H1 (cell line): ENCODE data around the gene ATOH8. TPM values are rescaled to one million over a fixed set of nuclear protein-coding genes. Genes with fewer than 3 reads are reported as not detected.

Experiments
- CTCF ChIA-PET: fragments of 300-600 bp; sonication (Branson Sonifier 250); formaldehyde crosslinking; loops from one replicate; lab custom pipeline; 2021; ENCODE audit not compliant: partially characterized antibody; lab: Charles Lee
- POLR2A ChIA-PET: fragments of 300-600 bp; sonication (Branson Sonifier 250); formaldehyde crosslinking; loops from one replicate; lab custom pipeline; 2021; ENCODE audit warnings: inconsistent platforms; ENCODE audit not compliant: partially characterized antibody; lab: Charles Lee
- DNase-seq, 2 experiments: peaks; one replicate each; pipeline versions ENCODE4 v3.0.0 to v3.0.0-alpha.2; 2010 to 2022; ENCODE audit warnings: low spot score in 2 of 2, low read depth in 1 of 2, mixed read lengths in 1 of 2
- FAIRE-seq: peaks from 2 replicates; lab custom pipeline; 2011; peaks lifted over from hg19 to GRCh38; lab: Jason Lieb, UNC
- H2AFZ ChIP-seq: 2 replicates; pipeline ENCODE4 v1.8.1; 2012; ENCODE audit warnings: low read length, inconsistent platforms
- H2AK5ac ChIP-seq: 2 replicates; pipeline ENCODE4 v1.6.1; 2013; ENCODE audit warnings: low read depth, low read length
- H2BK120ac ChIP-seq: replicated peaks from 2 replicates; pipeline ENCODE3; 2013; ENCODE audit warnings: low read depth, low read length, inconsistent platforms
- H2BK12ac ChIP-seq: 2 replicates; pipeline ENCODE4 v1.6.1; 2013; ENCODE audit warnings: low read depth, low read length
- H2BK15ac ChIP-seq: 2 replicates; pipeline ENCODE4 v1.6.1; 2013; ENCODE audit warnings: low read length
- H2BK20ac ChIP-seq: 2 replicates; pipeline ENCODE4 v1.6.1; 2013; ENCODE audit warnings: low read length
- H2BK5ac ChIP-seq: 2 replicates; pipeline ENCODE4 v1.6.1; 2013; ENCODE audit warnings: low read depth, low read length
- H3K14ac ChIP-seq: 2 replicates; pipeline ENCODE4 v1.6.1; 2013; ENCODE audit warnings: inconsistent platforms; ENCODE audit not compliant: insufficient read length
- H3K18ac ChIP-seq: 2 replicates; pipeline ENCODE4 v1.6.1; 2013; ENCODE audit warnings: low read length; ENCODE audit errors: extremely low read depth
- H3K23ac ChIP-seq: 2 replicates; pipeline ENCODE4 v1.6.1; 2013; ENCODE audit warnings: inconsistent platforms; ENCODE audit not compliant: insufficient read length
- H3K23me2 ChIP-seq: 2 replicates; pipeline ENCODE4 v1.6.1; 2013; ENCODE audit warnings: low read depth, low read length
- H3K27ac ChIP-seq: 2 replicates; pipeline ENCODE4 v1.6.1; 2011; ENCODE audit warnings: low read depth, low read length, inconsistent platforms
- H3K27me3 ChIP-seq, 4 experiments: replicated peaks in 1 of 4; 1 replicate in 1 of 4; 2 replicates in 3 of 4; pipeline versions ENCODE4 v1.6.1 to v1.8.1; 2011 to 2013; ENCODE audit warnings: low read length in 3 of 4, mild to moderate bottlenecking in 3 of 4, inconsistent platforms in 2 of 4, mixed read lengths in 2 of 4, moderate library complexity in 1 of 4; ENCODE audit not compliant: control insufficient read depth in 3 of 4, insufficient read depth in 3 of 4; ENCODE audit errors: extremely low read depth in 1 of 4
- H3K36me3 ChIP-seq, 4 experiments: 2 replicates each; pipeline versions ENCODE4 v1.6.1 to v1.8.1; 2011 to 2013; ENCODE audit warnings: mild to moderate bottlenecking in 4 of 4, low read length in 3 of 4, moderate library complexity in 2 of 4, control low read depth in 1 of 4, inconsistent platforms in 1 of 4; ENCODE audit not compliant: insufficient read depth in 4 of 4, control insufficient read depth in 2 of 4
- H3K4ac ChIP-seq: replicated peaks from 2 replicates; pipeline ENCODE3; 2013; ENCODE audit warnings: low read length, low read depth, mixed read lengths, inconsistent platforms; ENCODE audit not compliant: insufficient read length
- H3K4me1 ChIP-seq, 4 experiments: replicated peaks in 1 of 4; 1 replicate in 1 of 4; 2 replicates in 3 of 4; pipeline versions ENCODE4 v1.6.1 to v1.8.1; 2011 to 2013; ENCODE audit warnings: low read length in 3 of 4, inconsistent platforms in 2 of 4, mixed read lengths in 1 of 4; ENCODE audit not compliant: insufficient read depth in 4 of 4, control insufficient read depth in 3 of 4
- H3K4me2 ChIP-seq, 2 experiments: 2 replicates each; pipeline versions ENCODE4 v1.6.1 to v1.8.1; 2011 to 2013; ENCODE audit warnings: low read depth in 2 of 2, low read length in 2 of 2, control low read depth in 1 of 2, inconsistent platforms in 1 of 2, mild to moderate bottlenecking in 1 of 2; ENCODE audit not compliant: insufficient read depth in 1 of 2
- H3K4me3 ChIP-seq, 4 experiments: fragments of 200-600, 300-600 bp in 1 of 4; sonication (generic), shearing (Covaris generic), sonication (Bioruptor Twin) in 1 of 4; 2 replicates each; pipeline versions ENCODE4 v1.5.1 to v1.8.1; 2011 to 2016; ENCODE audit warnings: low read length in 4 of 4, low read depth in 3 of 4, control low read depth in 2 of 4, inconsistent platforms in 2 of 4, mild to moderate bottlenecking in 2 of 4, mixed read lengths in 1 of 4, moderate library complexity in 1 of 4; ENCODE audit not compliant: insufficient read depth in 2 of 4; ENCODE audit errors: extremely low read depth in 1 of 4
- H3K56ac ChIP-seq: replicated peaks from 2 replicates; pipeline ENCODE3; 2013; ENCODE audit warnings: low read depth, mild to moderate bottlenecking, mixed read lengths, low read length, inconsistent platforms; ENCODE audit not compliant: insufficient read length
- H3K79me1 ChIP-seq: 2 replicates; pipeline ENCODE4 v1.6.1; 2013; ENCODE audit warnings: low read depth, low read length, control low read depth
- H3K79me2 ChIP-seq, 2 experiments: 2 replicates each; pipeline versions ENCODE4 v1.6.1 to v1.8.1; 2012 to 2013; ENCODE audit warnings: low read length in 2 of 2, mild to moderate bottlenecking in 2 of 2, inconsistent platforms in 1 of 2; ENCODE audit not compliant: insufficient read depth in 2 of 2, control insufficient read depth in 1 of 2
- H3K9ac ChIP-seq, 4 experiments: replicated peaks in 1 of 4; 1 replicate in 1 of 4; 2 replicates in 3 of 4; pipeline versions ENCODE4 v1.6.1 to v1.8.1; 2011 to 2013; ENCODE audit warnings: low read depth in 3 of 4, low read length in 3 of 4, control low read depth in 2 of 4, mild to moderate bottlenecking in 2 of 4, moderate library complexity in 2 of 4, inconsistent platforms in 1 of 4; ENCODE audit errors: extremely low read depth in 1 of 4
- H3K9me3 ChIP-seq, 2 experiments: 2 replicates each; pipeline versions ENCODE4 v1.6.1 to v1.8.1; 2012 to 2013; ENCODE audit warnings: mild to moderate bottlenecking in 2 of 2, moderate library complexity in 2 of 2, control low read depth in 1 of 2, inconsistent platforms in 1 of 2, low read depth in 1 of 2, low read length in 1 of 2, mixed read lengths in 1 of 2; ENCODE audit not compliant: insufficient read depth in 2 of 2
- H4K20me1 ChIP-seq, 2 experiments: replicated peaks in 1 of 2; 2 replicates each; pipeline versions ENCODE3 to v1.8.1; 2011 to 2013; ENCODE audit warnings: inconsistent platforms in 2 of 2, low read length in 2 of 2, mild to moderate bottlenecking in 1 of 2; ENCODE audit not compliant: insufficient read depth in 2 of 2, control insufficient read depth in 1 of 2
- H4K5ac ChIP-seq: 2 replicates; pipeline ENCODE4 v1.6.1; 2013; ENCODE audit warnings: low read length, low read depth, mixed read lengths, inconsistent platforms; ENCODE audit not compliant: insufficient read length
- H4K8ac ChIP-seq: 2 replicates; pipeline ENCODE4 v1.8.0; 2013; ENCODE audit warnings: mild to moderate bottlenecking, moderate library complexity, low read length, inconsistent platforms; ENCODE audit not compliant: insufficient read depth; ENCODE audit errors: extremely low read depth
- H4K91ac ChIP-seq: replicated peaks from 2 replicates; pipeline ENCODE3; 2013; ENCODE audit warnings: low read length, mixed read lengths, inconsistent platforms; ENCODE audit not compliant: insufficient read length
- ASH2L ChIP-seq: fragments of 200-600, 300-600 bp; sonication (generic); IDR thresholded peaks from one replicate; pipeline ENCODE4 v1.7.1; 2017; ENCODE audit warnings: low read length
- CBX8 ChIP-seq: fragments of 300-800, 300-1000 bp; sonication (generic); IDR thresholded peaks from 2 replicates; pipeline ENCODE4 v1.7.1; 2016; ENCODE audit warnings: low read depth, low read length, borderline replicate concordance
- EGR1 ChIP-seq: IDR thresholded peaks from 2 replicates; pipeline ENCODE4 v1.6.1; 2011; ENCODE audit warnings: low read depth, low read length, borderline replicate concordance
- EP300 ChIP-seq, 2 experiments: IDR thresholded peaks; 1 replicate in 1 of 2; 2 replicates in 1 of 2; pipeline ENCODE4 v1.6.1; 2011 to 2012; ENCODE audit warnings: low read depth in 2 of 2, low read length in 2 of 2, mild to moderate bottlenecking in 2 of 2, borderline replicate concordance in 1 of 2, inconsistent platforms in 1 of 2, moderate library complexity in 1 of 2
- GTF2F1 ChIP-seq: IDR thresholded peaks from 2 replicates; pipeline ENCODE4 v1.6.1; 2012; ENCODE audit warnings: low read depth, low read length, improper control_type of control experiment, borderline replicate concordance
- MAX ChIP-seq: IDR thresholded peaks from 2 replicates; pipeline ENCODE4 v1.6.1; 2012; ENCODE audit warnings: inconsistent platforms
- NANOG ChIP-seq: IDR thresholded peaks from 2 replicates; pipeline ENCODE4 v1.6.1; 2011; ENCODE audit warnings: low read length, low read depth, mild to moderate bottlenecking, inconsistent platforms; ENCODE audit not compliant: insufficient read depth, poor library complexity, severe bottlenecking
- POU5F1 ChIP-seq: IDR thresholded peaks from 2 replicates; pipeline ENCODE4 v1.6.1; 2011; ENCODE audit warnings: low read depth, mild to moderate bottlenecking, low read length, moderate library complexity
- RNF2 ChIP-seq: fragments of 200-900, 300-1000 bp; sonication (generic); IDR thresholded peaks from 2 replicates; pipeline ENCODE4 v1.7.1; 2016; ENCODE audit warnings: borderline replicate concordance, low read depth, mild to moderate bottlenecking, antibody characterized with exemption, low read length; ENCODE audit not compliant: poor library complexity, severe bottlenecking; ENCODE audit errors: missing control alignments
- SUZ12 ChIP-seq: fragments of 200-600 bp; sonication (generic); IDR thresholded peaks from 2 replicates; pipeline ENCODE4 v1.6.1; 2012; ENCODE audit warnings: mild to moderate bottlenecking, inconsistent platforms, low read length, moderate library complexity, mixed read lengths
- TAF1 ChIP-seq: IDR thresholded peaks from 2 replicates; pipeline ENCODE4 v1.6.1; 2011; ENCODE audit warnings: mild to moderate bottlenecking, low read depth, low read length
- YY1 ChIP-seq: IDR thresholded peaks from 2 replicates; pipeline ENCODE4 v1.6.1; 2011; ENCODE audit warnings: low read depth, mild to moderate bottlenecking, low read length
- ZNF274 ChIP-seq: IDR thresholded peaks from 2 replicates; pipeline ENCODE4 v1.7.0; 2012; ENCODE audit warnings: low read length, borderline replicate concordance; ENCODE audit errors: extremely low read depth
- WGBS, 2 experiments: shearing (Covaris generic) in 1 of 2; methylation state at CpG; one replicate each; pipeline versions ENCODE4 v1.1.6 to v1.1.7; 2013 to 2015; ENCODE audit warnings: low lambda C conversion rate in 2 of 2, mixed read lengths in 2 of 2, inconsistent platforms in 1 of 2, low coverage in 1 of 2, missing lambda C conversion rate in 1 of 2; ENCODE audit not compliant: insufficient replicate concordance in 2 of 2, insufficient coverage in 1 of 2, insufficient read length in 1 of 2; ENCODE audit errors: extremely low coverage in 1 of 2, missing lambda C conversion rate in 1 of 2; 5-methylcytosine and 5-hydroxymethylcytosine counted together
- polyA plus RNA-seq, 7 experiments: library from polyadenylated mRNA; depleted of rRNA in 3 of 7; stranded (reverse) in 5 of 7; unstranded in 2 of 7; fragments of >200 nt in 5 of 7; fragments of 200-250 nt in 2 of 7; gene quantifications; 1 replicate in 5 of 7; 2 replicates in 1 of 7; 4 replicates in 1 of 7; pipeline versions ENCODE4 v1.2.1 to v1.2.3, GENCODE V29; 2011 to 2013; ENCODE audit warnings: missing spikeins in 2 of 7, mixed read lengths in 2 of 7
- total RNA-seq: library from RNA; stranded (reverse); fragmentation: NEBNext Ultra II Directional; extraction: Animal tissue kit (Norgen Biotek cat#: 25700); gene quantifications from 2 replicates; pipeline ENCODE4 v1.2.1, GENCODE V29; 2021

Gene ATOH8
- total and polyA plus RNA-seq, 2 of the 8 experiments (the other 6 are each of a cell fraction or from before 2014, with no cell fraction given), result 0.50 to 0.53 TPM

- Histone ChIP-seq H2BK20ac (no peak overlapping the region), H2BK5ac (no peak overlapping the region), H3K4me2 (no peak overlapping the region), H3K79me1 (no peaks in the 10 kb centered on the region), H3K4ac (no peak overlapping the region), H2AFZ (no peak overlapping the region), H3K9me3 (0 out of 4 replicates have a peak, but pooled peaks cover 0 to 3% of the 10 kb centered on the region in 2 experiments), H3K36me3 (no peaks in the 10 kb centered on the region), H3K23ac (no peak overlapping the region), H4K20me1 (no peaks in the 10 kb centered on the region), H3K56ac (no peak overlapping the region), H3K18ac (no peak overlapping the region), H4K8ac (no peak overlapping the region), H2BK12ac (no peak overlapping the region), H2BK15ac (no peak overlapping the region), H3K27ac (no peak overlapping the region), H2AK5ac (no peak overlapping the region), H4K91ac (no peak overlapping the region), H4K5ac (no peak overlapping the region), H3K14ac (no peak overlapping the region), H3K9ac (no peak overlapping the region), H3K23me2 (no peaks in the 10 kb centered on the region; the same call in 1 of the 2 replicates), H3K4me3 (no peak overlapping the region), H3K4me1 (peaks cover 0 to 7% (median 4%) of the 10 kb centered on the region in 4 experiments; a peak in 2 of 7 replicates), H3K79me2 (no peaks in the 10 kb centered on the region), H3K27me3 (peaks cover 0 to 3% (median 2%) of the 10 kb centered on the region in 4 experiments; a peak in 1 of 7 replicates), H2BK120ac (no peak overlapping the region)
- ChIA-PET POLR2A (interaction anchor here (0.6 to 0.8 kb wide), 2 partner anchors 10 to 65 kb away, joined by 3 read pairs; no protein-coding TSS in a partner anchor), CTCF (interaction anchor here (0.7 to 47.8 kb wide), 10 partner anchors 11 to 104 kb away, joined by 3 to 986 read pairs (median 26); partner anchors contain the start of gene ATOH8)
- no peak for FAIRE-seq
- no peak for DNase-seq
- whole genome bisulfite sequencing, 2 experiments, result 89% methylated on average over 4 of the region's 4 CpGs; no CpG with 5 or more reads in 1 of the 2 experiments
- TF ChIP-seq GTF2F1 (no peak), ZNF274 (no peak), EP300 (IDR thresholded peaks at IDR 0.05; ENCODE audit: borderline replicate concordance in 1 of 2, low read depth in 2 of 2, low read length in 2 of 2) (no peak), RNF2 (no peak), SUZ12 (no peak), YY1 (no peak), MAX (no peak), EGR1 (no peak), ASH2L (no peak), POU5F1 (no peak), CBX8 (no peak), NANOG (no peak), TAF1 (no peak)
These were observed 13.6 kb upstream of the ATOH8 start for GRCh38 chr2:85740193-85740592.
